ENCODE data around the gene CDH13.

The CDH13 gene

GRCh38 chr16:83744441-83744981 is 1117.7 kb downstream of the CDH13 start:
- no peak overlapping the region for H3K27ac ChIP-seq
- no peak for TF ChIP-seq CTCF (conservative IDR thresholded peaks at IDR 0.05)
- no peak for TF ChIP-seq ZFX (IDR thresholded peaks at IDR 0.05)

- no peak overlapping the region for H3K27ac ChIP-seq
- TF ChIP-seq ZFX (IDR thresholded peaks at IDR 0.05) (no peak), CTCF (conservative IDR thresholded peaks at IDR 0.05) (no peak)
Measured at GRCh38 chr16:83746611-83747010, 1119.8 kb downstream of the CDH13 start.

- TF ChIP-seq ZFX (IDR thresholded peaks at IDR 0.05) (no peak), CTCF (conservative IDR thresholded peaks at IDR 0.05) (no peak)
- H3K27ac ChIP-seq = no peak overlapping the region
Measured at GRCh38 chr16:83747936-83748335, 1121.2 kb downstream of the CDH13 start.

GRCh38 chr16:83755391-83755790 is 1128.6 kb downstream of the CDH13 start:
- H3K27ac ChIP-seq = no peak overlapping the region
- TF ChIP-seq ZFX (IDR thresholded peaks at IDR 0.05) (no peak), CTCF (conservative IDR thresholded peaks at IDR 0.05) (no peak)

- TF ChIP-seq CTCF (conservative IDR thresholded peaks at IDR 0.05) (no peak), ZFX (IDR thresholded peaks at IDR 0.05) (no peak)
- no peak overlapping the region for H3K27ac ChIP-seq
Measured at GRCh38 chr16:83762141-83762991, 1135.6 kb downstream of the CDH13 start.

GRCh38 chr16:83762992-83763358 is 1136.2 kb downstream of the CDH13 start:
- no peak overlapping the region for H3K27ac ChIP-seq
- TF ChIP-seq ZFX (IDR thresholded peaks at IDR 0.05) = no peak
- no peak for TF ChIP-seq CTCF (conservative IDR thresholded peaks at IDR 0.05)

GRCh38 chr16:83768986-83769385 is 1142.2 kb downstream of the CDH13 start:
- no peak overlapping the region for H3K27ac ChIP-seq
- TF ChIP-seq ZFX (IDR thresholded peaks at IDR 0.05) = no peak
- no peak for TF ChIP-seq CTCF (conservative IDR thresholded peaks at IDR 0.05)
